GM19467 (cell line): Measurements from ENCODE around the gene LRP8.
A peak's percentile ranks its signal among the peaks of the same experiment; 100 is the strongest.

Source experiments
- ATAC-seq: cut with Tn5 transposase; IDR thresholded peaks from one replicate; pipeline ENCODE4 v1.9.1; 2021; ENCODE audit warnings: mild to moderate bottlenecking, moderate library complexity; ENCODE audit not compliant: unreplicated experiment

The LRP8 gene

DNA sequence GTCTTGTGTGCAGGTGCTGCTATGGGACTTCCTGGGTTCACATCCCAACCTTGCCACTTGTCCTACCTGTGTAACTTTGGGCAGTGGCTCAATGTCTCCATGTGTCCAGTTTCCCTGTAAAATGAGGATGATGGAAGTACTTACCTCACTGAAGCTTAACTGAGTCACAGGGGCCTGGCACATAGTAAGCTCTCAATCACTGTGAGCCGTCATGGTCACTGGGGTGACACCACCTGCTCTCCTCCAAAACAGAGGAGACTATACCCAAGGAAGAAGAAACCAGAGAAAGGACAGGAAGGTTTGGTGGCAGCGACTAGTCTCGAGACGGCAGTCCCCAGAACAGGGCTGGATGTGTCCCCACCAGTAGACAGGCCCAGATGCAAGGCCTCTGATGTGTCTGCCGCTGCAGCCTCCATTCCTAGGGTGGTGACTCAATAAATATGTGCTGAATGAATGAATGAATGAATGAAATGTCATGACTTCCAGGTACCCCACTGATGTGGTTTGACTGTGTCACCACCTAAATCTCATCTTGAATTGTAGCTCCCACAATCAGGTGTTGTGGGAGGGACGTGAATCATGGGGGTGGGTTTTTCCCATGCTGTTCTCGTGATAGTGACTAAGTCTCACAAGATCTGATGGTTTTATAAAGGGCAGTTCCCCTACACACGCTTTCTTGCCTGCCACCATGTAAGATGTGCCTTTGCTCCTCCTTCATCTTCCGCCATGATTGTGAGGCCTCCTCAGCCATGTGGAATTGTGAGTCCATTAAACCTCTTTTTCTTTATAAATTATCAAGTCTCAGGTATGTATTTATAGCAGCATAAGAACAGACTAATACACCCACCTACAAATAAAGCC lies 13.0 kb upstream of the LRP8 start:
- no peak for ATAC-seq

DNA sequence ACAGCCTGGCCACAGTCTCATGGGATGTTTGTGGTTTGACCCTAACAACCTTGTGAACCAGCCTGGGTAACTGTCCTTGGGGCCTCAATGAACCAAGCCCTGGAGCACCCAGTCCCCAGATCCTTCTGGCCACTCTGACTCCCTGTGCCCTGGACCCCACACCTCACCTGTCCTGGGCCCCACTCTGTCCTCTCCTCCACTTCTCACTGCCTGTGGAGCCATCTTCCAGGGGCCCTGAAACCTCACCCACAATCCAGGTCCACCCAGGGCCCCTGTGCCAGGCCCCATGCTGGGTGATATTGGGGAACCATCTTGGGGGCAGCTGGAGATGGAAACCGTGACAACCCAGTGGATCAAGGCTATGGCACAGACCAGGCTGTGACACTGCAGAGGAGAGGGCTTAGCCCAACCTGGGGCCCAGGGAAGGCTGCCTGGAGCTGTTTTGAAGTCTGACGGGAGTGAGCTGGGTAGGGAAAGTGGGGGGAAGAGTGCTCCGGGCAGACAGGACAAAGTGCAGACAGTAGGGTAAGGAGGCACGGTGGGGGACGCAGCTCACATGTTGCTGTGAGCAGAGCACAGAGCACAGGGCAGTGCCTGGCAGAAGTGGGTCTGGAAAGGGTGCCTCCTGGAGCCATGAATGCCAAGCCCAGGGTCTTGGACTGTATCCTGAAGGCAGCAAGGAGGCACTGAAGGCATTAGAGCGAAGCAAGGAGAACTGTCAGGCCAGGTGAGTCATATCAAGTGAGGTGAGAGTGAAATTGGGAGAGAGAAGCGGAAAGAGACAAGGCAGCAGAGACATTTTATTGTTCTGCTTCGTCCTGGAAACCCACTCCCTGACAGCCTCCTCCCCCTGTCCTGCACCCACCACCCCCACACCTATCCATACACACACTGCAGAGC lies 12.1 kb upstream of the LRP8 start:
- no peak for ATAC-seq

GRCh38 chr1:53338423-53338822 lies 10.6 kb upstream of the LRP8 start:
- ATAC-seq, result no peak

DNA sequence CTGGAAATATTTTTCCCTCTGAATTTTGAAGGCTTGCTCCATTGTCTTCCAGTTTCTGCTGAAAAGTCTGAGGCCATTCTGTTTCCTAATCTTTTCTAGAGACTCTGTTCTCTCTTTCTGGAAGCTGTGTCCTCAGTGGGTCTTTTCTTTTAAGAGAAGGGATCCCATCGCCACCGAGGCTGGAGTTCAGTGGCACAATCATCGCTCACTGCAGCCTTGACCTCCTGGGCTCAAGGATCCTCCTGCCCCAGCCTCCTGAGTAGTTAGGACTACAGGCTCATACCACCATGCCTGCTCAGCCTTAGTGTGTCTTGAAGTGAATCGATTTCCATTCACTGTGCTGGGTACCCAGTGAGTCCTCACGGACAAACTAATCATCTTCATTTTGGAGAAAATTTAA lies 9.6 kb upstream of the LRP8 start:
- ATAC-seq, result no peak

- ATAC-seq, result no peak
Observed at GRCh38 chr1:53336146-53336545, 8.3 kb upstream of the LRP8 start.

DNA sequence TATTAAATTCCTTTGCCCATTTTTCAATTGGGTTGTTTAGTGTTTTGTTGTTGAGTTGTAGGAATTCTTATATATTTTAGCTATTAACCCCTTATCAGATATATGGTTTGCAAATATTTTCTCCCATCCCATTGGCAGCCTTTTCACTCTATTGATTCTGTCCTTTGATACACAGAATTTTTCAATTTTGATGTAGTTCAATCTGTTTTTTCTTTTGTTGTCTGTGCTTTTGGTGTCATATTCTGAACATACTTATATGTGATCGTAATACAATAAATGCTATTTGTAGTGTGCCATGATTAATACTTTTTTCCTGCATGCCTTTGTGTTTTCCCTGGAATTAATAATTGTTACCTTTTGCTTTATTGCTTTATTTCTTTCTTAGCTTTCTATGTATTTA lies 7.8 kb upstream of the LRP8 start:
- ATAC-seq, result no peak

DNA sequence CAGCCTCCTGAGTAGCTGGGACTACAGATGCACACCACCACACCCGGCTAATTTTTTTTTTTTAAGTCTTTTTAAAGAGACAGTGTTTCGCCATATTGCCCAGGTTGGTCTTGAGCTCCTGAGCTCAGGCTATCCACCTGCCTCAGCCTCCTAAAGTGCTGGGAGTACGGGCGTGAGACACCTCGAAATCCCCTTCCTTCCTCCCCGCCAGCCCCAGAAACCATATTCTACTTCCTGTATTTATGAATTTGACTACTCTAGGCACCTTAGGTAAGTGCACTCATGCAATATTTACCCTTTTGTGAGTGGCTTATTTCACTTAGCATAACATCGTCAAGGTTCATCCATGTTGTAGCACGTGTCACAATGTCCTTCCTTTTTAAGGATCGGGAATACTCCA lies 6.9 kb upstream of the LRP8 start:
- no peak for ATAC-seq

GRCh38 chr1:53334312-53334711 lies 6.4 kb upstream of the LRP8 start:
- ATAC-seq, result no peak

DNA sequence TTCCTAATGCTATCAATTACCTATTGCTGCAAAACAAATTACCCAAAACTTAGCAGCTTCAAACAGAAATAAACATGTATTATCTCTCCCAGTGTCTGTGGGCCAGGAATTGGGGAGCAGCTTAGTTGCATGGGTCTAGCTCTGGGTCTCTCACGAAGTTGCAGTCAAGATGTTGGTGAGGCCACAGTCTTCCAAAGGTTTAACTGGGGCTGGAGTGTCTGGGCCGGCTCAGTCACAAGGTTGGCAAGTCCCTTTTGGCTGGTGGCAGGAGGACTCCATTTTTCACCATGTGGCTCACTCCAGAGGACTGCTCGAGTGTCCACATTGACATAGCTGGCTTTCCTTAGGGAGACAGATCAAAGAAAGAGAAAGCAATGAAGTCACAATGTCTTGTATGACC lies 5.0 kb upstream of the LRP8 start:
- ATAC-seq, result no peak

GRCh38 chr1:53332186-53332564 lies 4.3 kb upstream of the LRP8 start:
- ATAC-seq, result no peak

DNA sequence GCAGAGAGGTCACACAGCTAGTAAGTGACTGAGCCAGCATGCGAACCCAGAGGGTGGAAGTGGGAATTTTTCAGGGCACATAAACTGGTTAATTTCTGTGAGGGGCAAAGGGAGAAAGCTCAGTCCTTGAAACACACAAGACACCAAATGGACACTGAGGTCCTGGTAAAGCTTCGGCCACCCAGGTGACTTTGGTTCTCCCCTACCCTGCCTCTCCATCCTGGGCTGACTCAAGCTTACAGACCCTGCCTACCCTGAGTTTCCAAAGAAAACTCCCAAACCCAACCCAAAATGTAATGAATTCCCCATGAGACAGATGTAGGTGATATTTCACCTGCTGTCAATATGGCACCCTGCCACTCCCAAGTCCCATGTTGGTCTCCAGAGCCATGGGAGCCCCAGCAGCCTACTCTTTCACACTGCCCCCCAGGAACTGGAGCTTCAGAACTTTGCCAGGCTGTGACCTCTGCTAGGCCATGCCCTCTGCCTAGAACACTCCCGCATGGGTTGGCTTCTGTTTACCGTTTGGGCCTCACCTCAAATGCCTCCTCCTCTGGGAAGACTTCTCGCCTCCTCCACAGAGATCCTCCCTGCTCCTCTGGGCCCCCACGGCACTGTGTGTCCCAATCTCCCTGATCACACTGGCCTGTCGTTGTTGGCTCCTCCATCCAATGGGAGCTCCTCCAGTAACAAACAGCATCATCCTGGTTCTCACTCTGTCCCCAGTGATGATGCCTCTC lies 3.7 kb upstream of the LRP8 start:
- no peak for ATAC-seq

DNA sequence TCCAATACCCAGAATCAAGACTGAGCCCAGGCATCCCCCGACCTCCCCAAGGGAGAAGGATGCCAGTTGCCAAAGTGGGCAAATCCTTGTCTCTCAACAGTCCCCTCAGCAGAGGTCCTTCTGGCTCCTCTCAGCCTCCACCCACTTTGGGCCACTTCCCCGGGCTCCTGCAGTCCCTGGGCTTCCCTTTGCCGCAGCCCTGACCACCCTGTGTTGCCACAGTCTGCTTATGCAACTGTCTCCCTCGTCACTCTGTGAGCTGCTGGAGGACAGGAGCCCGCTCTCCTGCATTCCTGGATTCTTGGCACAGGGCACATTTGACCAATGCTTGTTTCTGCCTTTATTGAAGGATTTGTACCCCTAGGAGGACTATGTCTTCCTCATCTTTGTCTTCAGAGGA lies 2.9 kb upstream of the LRP8 start:
- ATAC-seq, result no peak

GRCh38 chr1:53328541-53329499 lies 950 bp upstream of the LRP8 start:
- ATAC-seq, result no peak

- ATAC-seq, result peak; percentile 2
Observed at GRCh38 chr1:53327182-53327913, 522 bp downstream of the LRP8 start.

- ATAC-seq, result peak; percentile 29
Observed at GRCh38 chr1:53326598-53327181, 1.2 kb downstream of the LRP8 start.

DNA sequence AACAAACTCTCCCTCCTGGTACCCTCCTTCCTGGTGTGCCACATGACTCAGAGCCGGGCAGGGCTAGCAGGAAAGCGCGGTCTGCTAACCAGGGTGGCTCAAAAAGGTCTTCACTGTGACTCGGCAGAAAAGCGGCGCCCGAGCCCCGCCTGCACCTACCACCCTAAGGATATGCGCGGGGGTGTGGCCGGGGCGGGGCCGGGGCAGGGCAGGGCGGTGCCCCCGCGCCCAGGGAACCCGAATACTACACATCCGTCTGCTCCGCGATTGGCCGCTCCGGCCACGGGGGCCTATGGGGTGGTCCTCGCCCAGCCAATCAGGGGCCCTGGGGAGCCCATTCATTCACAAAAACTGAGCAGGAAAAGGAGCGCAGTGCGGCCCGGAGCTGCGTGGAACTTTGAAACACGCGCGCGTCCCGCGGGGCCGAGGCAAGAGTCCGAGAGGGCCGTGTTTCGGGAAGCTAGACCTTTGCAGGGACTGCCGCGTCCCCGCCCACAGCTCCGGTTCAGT lies 1.7 kb downstream of the LRP8 start:
- peak; percentile 86 for ATAC-seq

DNA sequence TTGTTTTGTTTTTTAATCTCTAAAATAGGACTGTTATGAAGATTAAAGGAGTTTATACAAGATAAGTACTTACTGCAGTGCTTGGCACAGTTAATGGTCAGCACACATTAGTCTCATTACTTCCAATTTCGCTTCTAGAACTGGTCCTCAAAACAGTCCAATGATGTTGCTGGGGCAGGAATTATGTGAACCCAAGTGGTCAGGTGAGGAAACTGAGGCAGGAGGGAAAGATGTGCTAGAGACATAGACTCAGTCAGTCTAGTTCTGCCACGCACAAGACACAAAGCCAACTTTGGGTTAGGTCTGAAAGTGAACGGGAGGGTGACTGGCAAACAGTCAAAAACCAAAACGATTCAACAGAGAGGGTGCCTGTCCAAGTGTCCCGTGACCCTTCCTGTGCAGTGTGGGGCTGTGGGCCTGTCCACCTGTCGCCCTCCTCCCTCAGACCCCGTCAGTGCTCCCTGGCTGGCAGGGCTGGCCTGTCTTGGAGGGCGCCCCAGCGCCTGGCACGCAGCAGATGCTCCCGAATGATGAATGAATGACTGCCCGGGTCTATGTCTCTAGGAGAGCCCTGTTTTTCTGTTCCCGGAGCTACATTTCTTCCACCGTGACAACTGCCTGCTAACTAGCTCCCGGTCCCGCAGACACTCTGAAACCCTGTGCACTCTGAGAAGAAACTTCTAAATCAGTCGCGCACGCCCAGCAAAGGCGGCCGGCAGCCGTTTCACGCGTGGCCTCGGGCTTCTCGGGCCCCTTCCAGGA lies 2.4 kb downstream of the LRP8 start:
- no peak for ATAC-seq

GRCh38 chr1:53324728-53325297 lies 3.1 kb downstream of the LRP8 start:
- ATAC-seq, result no peak
